Activated CD4-positive, alpha-beta T cell treated with anti-CD3 and anti-CD28 coated beads, Interleukin-2, amount 10 ng/mL, durations not matched to agents 24 days and 14 days (primary cell): ENCODE measurements around the gene CH25H. TPM values are rescaled to one million over a fixed set of nuclear protein-coding genes. Genes with fewer than 3 reads are reported as not detected.
"Not testable (repeated sequence)": the region's sequence is repeated elsewhere in the genome, so short reads cannot be mapped to it uniquely, and the experiment has no call there.

Experiments used
- DNase-seq: peaks from one replicate; pipeline ENCODE4 v3.0.0; 2022
- H3K27ac Mint-ChIP-seq: one replicate; pipeline ENCODE4 v1.8.0; 2022; ENCODE audit warnings: mild to moderate bottlenecking, mixed read lengths
- H3K27me3 Mint-ChIP-seq: one replicate; pipeline ENCODE4 v1.8.0; 2022; ENCODE audit warnings: mixed read lengths
- H3K36me3 Mint-ChIP-seq: one replicate; pipeline ENCODE4 v1.8.0; 2022; ENCODE audit warnings: low read depth, mild to moderate bottlenecking, mixed read lengths
- H3K4me1 Mint-ChIP-seq: one replicate; pipeline ENCODE4 v1.8.0; 2021; ENCODE audit warnings: mixed read lengths
- H3K4me3 Mint-ChIP-seq: one replicate; pipeline ENCODE4 v1.8.0; 2022; ENCODE audit warnings: mild to moderate bottlenecking, moderate library complexity, mixed read lengths
- H3K9me3 Mint-ChIP-seq: one replicate; pipeline ENCODE4 v1.8.0; 2021; ENCODE audit warnings: mixed read lengths
- intact Hi-C: fragments of 100-400 bp; cut with micrococcal nuclease; formaldehyde crosslinking; loops from one replicate; pipeline ENCODE4 v1.15.1; 2023
- total RNA-seq: library from RNA; stranded (reverse); gene quantifications from 2 replicates; pipeline ENCODE4 v1.2.3, GENCODE V29; 2022

Gene CH25H, protein sequence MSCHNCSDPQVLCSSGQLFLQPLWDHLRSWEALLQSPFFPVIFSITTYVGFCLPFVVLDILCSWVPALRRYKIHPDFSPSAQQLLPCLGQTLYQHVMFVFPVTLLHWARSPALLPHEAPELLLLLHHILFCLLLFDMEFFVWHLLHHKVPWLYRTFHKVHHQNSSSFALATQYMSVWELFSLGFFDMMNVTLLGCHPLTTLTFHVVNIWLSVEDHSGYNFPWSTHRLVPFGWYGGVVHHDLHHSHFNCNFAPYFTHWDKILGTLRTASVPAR
- not detected in 2 replicates for total RNA-seq

DNA sequence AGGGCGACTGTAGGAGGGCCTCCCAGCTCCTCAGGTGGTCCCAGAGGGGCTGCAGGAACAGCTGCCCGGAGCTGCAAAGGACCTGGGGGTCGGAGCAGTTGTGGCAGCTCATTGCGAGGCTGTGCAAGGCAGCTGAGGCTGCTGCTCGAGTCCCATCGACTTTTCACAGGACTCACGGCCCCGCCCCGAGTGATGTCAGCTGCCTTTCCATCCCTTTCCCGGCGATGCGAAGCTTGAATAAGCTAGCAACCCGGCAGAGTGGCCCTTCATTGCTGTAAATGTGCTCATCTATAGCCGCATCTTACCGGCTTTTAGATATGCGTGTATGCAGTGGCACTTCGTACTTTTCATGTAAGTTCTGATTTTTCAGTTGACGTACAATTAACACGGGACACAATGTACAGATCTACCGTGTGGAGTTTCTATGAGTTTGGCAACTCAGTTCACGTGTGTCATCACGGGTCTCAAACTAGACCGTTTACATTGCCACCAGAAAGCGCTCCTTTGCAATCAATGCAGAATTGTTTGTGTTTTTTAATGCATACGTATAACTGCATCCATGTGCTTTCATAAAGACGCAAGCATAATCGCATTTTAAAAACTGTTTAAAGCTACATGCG, at the start of gene CH25H:
Gene CH25H (minus strand): TSS at position 137 of the 620 bp plus-strand sequence. CDS start 25 bp downstream, at position 112.
- peaks cover 35% of the 10 kb centered on the region for H3K27me3 Mint-ChIP-seq

DNA sequence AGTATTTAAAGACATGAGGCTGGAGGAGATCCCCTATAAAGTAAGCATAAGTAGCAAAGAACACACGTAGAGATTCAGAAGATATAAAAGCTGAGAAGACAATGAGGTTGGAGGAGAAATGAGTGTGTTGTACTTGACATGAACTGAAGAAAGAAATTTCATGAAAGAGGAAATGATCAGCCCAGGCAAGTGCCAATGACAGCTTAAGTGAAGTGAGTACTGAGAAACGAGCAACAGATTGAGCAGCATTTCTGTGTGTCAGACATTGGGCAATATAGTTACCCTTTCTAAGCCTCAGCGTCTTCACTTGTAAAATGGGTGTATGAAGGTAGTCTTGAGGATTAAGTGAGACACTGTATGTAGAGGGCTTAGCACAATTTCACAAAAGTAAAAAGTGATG, 49.2 kb upstream of the CH25H start:
- Mint-ChIP-seq H3K27ac (no peak overlapping the region), H3K4me1 (peaks cover 7% of the 10 kb centered on the region), H3K36me3 (peaks cover 4% of the 10 kb centered on the region), H3K9me3 (peaks cover 11% of the 10 kb centered on the region), H3K4me3 (no peak overlapping the region), H3K27me3 (peaks cover 28% of the 10 kb centered on the region)
- DNase-seq: no peak
- intact Hi-C loops: no loop called here

More for the DNA sequence above, at the start of gene CH25H:
- peak; percentile 80 for DNase-seq
- H3K4me1 Mint-ChIP-seq: peaks cover 17% of the 10 kb centered on the region
- H3K27ac Mint-ChIP-seq: peak within 1 kb of the TSS; percentile 71
- H3K36me3 Mint-ChIP-seq: no peaks in the 10 kb centered on the region
- intact Hi-C loops: loop anchor here (2.0 kb wide), 2 partner anchors 44 to 122 kb away; no protein-coding TSS in a partner anchor
- peak within 1 kb of the TSS; percentile 87 for H3K4me3 Mint-ChIP-seq
- no peaks in the 10 kb centered on the region for H3K9me3 Mint-ChIP-seq

DNA sequence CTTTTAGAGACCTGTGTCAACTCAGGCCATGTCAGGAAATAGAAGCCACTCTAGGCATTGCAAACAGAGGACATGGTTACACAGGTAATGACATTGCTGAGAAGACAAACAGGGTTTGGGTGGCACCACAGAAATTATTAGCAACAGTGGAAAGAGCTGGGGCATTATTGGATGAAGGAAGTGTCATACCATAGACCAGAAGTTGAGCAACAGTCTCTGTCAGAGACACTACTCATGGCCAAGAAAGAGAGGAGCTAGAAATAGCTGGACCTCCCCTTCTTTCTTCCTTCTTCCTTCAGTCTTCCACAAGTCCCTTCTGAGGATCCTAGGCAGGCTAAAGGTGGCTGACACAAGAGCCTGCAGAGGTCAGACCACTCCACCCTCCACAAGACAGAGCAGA, 48.7 kb upstream of the CH25H start:
- H3K4me1 Mint-ChIP-seq: peaks cover 12% of the 10 kb centered on the region
- peaks cover 4% of the 10 kb centered on the region for H3K36me3 Mint-ChIP-seq
- peaks cover 28% of the 10 kb centered on the region for H3K27me3 Mint-ChIP-seq
- H3K9me3 Mint-ChIP-seq: peaks cover 11% of the 10 kb centered on the region
- intact Hi-C loops: no loop called here
- DNase-seq: no peak
- H3K27ac Mint-ChIP-seq: no peak overlapping the region
- H3K4me3 Mint-ChIP-seq: no peak overlapping the region

DNA sequence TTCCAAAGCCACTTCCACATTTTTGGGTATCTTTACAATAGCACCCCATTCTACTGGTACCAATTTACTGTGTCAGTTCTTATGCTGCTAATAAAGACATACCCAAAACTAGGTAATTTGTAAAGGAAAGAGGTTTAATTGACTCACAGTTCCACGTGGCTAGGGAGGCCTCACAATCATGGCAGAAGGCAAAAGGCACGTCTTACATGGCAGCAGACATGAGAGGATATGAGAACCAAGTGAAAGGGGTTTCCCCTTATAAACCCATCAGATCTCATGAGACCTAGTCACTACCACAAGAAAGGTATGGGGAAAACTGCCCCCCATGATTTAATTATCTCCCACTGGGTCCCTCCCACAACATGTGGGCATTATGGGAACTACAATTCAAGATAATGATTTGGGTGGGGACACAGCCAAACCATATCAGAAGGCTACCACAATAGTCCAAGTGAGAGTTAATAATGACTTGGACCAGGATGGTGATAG, 48.0 kb upstream of the CH25H start:
- H3K27ac Mint-ChIP-seq, intact Hi-C loops, DNase-seq, H3K4me1 Mint-ChIP-seq, H3K4me3 Mint-ChIP-seq, H3K36me3 Mint-ChIP-seq: not testable (repeated sequence)
- Mint-ChIP-seq H3K27me3 (peaks cover 28% of the 10 kb centered on the region), H3K9me3 (peaks cover 11% of the 10 kb centered on the region)

DNA sequence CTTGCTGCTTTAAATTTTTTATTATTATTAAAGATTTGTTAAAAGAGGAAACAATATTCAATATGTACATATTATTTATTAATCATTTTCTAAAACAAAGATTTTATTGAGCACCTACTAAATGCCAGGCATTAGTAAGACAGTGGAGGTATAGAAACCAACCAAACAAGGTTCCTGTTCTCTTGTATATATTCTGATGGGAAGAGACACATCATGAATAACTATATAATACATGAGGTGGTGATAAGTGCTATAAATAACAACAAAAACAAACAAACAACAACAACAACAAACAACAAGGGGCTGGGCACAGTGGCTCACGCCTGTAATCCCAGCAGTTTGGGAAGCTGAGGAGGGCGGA, 45.1 kb upstream of the CH25H start:
- peaks cover 12% of the 10 kb centered on the region for H3K4me1 Mint-ChIP-seq
- H3K4me3 Mint-ChIP-seq: peak overlapping the region; percentile 84
- H3K27ac Mint-ChIP-seq: no peak overlapping the region
- H3K9me3 Mint-ChIP-seq: peaks cover 11% of the 10 kb centered on the region
- intact Hi-C loops: no loop called here
- no peak for DNase-seq
- peaks cover 14% of the 10 kb centered on the region for H3K27me3 Mint-ChIP-seq
- peaks cover 4% of the 10 kb centered on the region for H3K36me3 Mint-ChIP-seq

DNA sequence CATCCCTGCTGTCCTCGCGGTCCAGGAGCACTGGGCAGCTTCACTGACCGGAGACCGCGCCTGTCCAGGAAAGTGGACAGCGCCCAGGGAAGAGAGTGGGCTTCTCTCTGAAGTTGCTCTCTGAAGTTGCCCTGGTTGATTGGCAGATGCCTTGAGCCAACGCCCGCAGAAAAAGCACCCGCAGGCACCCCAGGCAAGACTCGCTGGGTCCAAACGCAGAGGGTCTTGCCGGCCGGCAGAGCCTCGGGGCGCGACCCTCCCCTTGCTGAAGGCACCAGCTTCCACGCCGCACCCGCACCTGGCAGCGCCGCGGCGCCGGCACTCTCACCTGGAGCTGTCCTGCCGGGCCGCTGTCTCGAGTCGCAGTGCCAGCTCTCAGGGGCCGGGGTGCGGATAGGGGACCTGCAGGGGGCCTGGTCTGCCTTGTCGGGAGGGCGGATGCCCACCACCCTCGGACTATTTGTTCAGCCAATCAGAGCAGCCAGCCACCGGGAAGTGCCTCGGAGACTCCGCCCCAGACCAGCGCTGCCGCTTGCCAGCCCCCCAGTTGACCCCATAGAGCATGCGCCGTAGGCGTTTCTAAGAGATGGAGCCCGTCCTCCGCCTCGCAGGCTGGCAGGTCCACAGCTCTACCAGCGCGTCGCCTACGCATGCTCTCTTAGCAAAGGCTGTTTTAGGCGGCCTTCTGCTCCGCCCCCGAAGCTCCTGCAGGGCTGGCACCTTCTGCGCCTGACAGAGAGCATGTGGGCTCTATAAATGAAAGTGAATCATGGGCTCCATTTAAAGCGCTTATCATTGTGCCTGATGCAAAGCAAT, 44.5 kb upstream of the CH25H start, which contains the start of gene LIPA:
Gene LIPA (minus strand): TSS at position 367 of the 816 bp plus-strand sequence. CDS start 4,127 bp downstream, outside the sequence.
- Mint-ChIP-seq H3K4me1 (peaks cover 12% of the 10 kb centered on the region), H3K27ac (peak within 1 kb of the TSS; percentile 51), H3K36me3 (peaks cover 4% of the 10 kb centered on the region), H3K9me3 (peaks cover 11% of the 10 kb centered on the region), H3K27me3 (peaks cover 10% of the 10 kb centered on the region), H3K4me3 (peak within 1 kb of the TSS; percentile 84)
- DNase-seq: peak; percentile 96
- intact Hi-C loops: no loop called here

DNA sequence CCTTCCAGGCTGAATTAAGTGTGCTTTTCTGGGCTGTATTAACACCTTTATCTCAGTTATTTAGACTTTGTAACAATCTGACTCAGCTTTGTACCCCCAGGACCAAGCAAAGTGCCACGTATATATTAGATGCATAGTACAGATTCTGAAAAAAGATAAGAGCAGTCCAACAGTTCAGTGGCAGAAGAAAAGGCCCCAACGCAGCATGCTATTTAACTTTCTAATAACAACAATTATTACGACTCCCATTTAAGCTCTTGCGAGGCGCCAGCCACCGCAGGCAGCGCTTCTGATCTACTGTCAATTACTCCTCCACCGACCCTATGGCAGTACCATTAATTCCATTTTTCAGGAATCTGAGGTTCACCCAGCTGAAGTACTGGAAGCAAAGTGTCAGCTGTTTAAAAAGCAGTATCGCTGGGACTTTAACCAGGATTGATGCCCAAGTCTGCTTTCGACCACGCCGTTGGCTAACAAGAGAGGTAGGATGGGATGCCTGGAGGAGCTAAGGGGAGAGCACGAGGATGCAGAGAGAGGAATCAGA, 43.8 kb upstream of the CH25H start:
- no peak for DNase-seq
- Mint-ChIP-seq H3K27me3 (peaks cover 7% of the 10 kb centered on the region), H3K4me1 (peaks cover 12% of the 10 kb centered on the region), H3K27ac (no peak overlapping the region), H3K4me3 (peak overlapping the region; percentile 84), H3K36me3 (peaks cover 4% of the 10 kb centered on the region), H3K9me3 (peaks cover 11% of the 10 kb centered on the region)
- intact Hi-C loops: no loop called here

DNA sequence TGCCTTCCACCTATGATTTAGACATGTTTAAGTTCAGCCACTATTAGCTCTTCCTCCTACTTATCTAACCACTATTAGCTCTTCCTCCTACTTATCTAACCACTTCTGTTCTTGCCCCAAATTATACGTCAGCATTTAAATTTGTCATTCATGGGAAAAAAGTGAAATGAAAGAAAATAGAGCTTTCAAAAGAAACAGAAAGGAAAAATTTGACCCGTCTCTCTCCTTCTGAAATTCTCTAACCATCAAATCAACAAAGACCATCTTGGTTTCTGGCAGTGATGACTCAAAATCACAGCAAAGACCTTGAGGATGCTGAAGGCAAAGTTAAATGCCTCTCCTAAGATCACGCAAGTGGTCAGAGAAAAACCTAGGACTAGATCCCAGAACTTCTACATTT, 41.9 kb upstream of the CH25H start:
- intact Hi-C loops: no loop called here
- Mint-ChIP-seq H3K27ac (no peak overlapping the region), H3K36me3 (no peaks in the 10 kb centered on the region), H3K4me1 (peaks cover 10% of the 10 kb centered on the region), H3K9me3 (no peaks in the 10 kb centered on the region), H3K27me3 (no peaks in the 10 kb centered on the region), H3K4me3 (no peak overlapping the region)
- no peak for DNase-seq

DNA sequence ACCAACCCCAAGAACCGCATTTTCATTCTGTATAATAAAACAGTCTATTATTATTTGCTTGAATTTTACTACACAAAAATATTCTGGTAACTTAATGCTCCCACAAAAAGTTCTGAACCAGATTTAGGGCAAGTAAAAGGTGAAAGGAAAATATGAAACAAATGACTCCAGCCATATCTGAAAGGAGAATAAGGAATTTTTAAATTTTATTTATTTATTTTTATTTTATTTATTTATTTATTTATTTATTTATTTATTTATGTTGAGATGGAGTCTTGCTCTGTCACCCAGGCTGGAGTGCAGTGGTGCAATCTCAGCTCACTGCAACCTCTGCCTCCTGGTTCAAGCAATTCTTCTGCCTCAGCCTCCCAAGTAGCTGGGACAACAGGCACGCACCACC, 40.5 kb upstream of the CH25H start:
- H3K9me3 Mint-ChIP-seq, intact Hi-C loops, H3K36me3 Mint-ChIP-seq, DNase-seq, H3K27ac Mint-ChIP-seq, H3K27me3 Mint-ChIP-seq, H3K4me3 Mint-ChIP-seq: not testable (repeated sequence)
- H3K4me1 Mint-ChIP-seq: peaks cover 12% of the 10 kb centered on the region

DNA sequence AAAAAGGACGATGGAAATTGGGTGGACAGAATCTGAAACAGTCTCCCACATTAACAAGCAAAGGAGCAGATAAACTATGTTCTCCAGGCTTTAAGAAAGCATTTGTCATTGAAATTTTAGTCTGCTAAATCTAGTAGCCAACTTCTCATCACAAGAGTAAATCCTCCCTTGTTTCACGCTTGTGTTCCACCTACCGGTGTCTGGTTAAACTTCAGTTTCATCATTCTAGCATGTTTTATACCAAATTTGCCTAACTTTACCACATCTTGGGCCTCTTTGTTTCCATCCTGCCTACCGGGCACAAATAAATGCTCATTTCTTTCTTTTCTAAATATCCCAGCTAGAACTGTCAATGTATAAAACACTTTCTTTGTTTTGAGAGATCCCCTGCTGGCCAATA, 38.7 kb upstream of the CH25H start:
- no peak overlapping the region for H3K27ac Mint-ChIP-seq
- intact Hi-C loops: no loop called here
- peaks cover 7% of the 10 kb centered on the region for H3K4me1 Mint-ChIP-seq
- H3K9me3 Mint-ChIP-seq: no peaks in the 10 kb centered on the region
- DNase-seq: no peak
- no peak overlapping the region for H3K4me3 Mint-ChIP-seq
- H3K36me3 Mint-ChIP-seq: peaks cover 2% of the 10 kb centered on the region
- no peaks in the 10 kb centered on the region for H3K27me3 Mint-ChIP-seq

DNA sequence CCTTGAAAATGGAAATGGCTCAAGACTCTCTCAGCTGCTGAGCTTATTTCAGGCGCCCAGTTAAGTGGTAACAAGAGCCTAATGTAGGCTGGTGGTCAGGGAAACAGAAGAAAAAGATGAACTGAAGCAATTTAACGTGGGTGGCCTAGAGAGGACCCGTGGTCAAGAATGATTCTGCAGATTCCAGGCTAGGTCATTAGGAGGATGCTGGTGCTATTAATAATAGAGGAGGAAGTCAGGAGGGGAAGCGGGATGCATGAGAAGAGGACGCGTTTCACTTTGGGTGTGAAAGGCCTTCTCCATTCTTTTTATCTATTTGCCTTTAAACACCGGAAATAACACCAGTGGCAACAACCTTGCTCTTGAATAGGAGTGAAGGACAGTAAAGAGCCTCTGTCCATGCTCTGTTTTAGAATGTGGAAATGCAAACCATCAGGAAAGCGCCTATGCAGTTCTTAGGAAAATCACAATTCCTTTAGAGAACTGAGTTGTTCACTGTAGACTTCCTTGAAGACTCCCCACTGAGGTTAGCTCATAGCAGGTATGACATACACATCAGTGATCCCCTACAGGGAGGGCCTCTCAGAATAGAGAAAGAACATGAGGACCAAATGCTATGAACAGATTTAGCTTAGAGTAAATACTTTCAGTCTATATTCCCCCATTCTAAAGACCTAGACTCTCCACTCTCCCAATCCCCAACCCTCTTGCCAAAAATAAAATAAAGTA, 35.9 kb upstream of the CH25H start:
- H3K27me3 Mint-ChIP-seq: no peaks in the 10 kb centered on the region
- peaks cover 4% of the 10 kb centered on the region for H3K4me1 Mint-ChIP-seq
- no peak overlapping the region for H3K27ac Mint-ChIP-seq
- H3K4me3 Mint-ChIP-seq: no peak overlapping the region
- intact Hi-C loops: no loop called here
- H3K36me3 Mint-ChIP-seq: peaks cover 3% of the 10 kb centered on the region
- no peaks in the 10 kb centered on the region for H3K9me3 Mint-ChIP-seq
- no peak for DNase-seq

DNA sequence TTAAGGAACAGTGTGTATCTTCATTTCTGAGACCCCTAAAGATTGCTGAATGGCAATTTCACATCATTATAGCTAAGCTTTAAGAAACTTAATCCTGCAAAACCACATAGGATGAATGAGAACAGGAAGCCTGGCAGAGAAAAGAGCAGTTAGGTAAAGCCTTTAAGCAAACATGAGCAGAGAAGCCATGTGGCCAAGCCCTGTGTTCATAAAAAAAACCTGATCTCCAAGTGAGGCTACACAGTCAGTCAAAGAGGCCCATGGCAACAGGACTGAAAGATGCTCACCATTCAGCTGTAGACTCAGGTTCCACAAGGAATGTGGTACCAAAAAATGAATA, 35.2 kb upstream of the CH25H start:
- Mint-ChIP-seq H3K4me1 (peaks cover 4% of the 10 kb centered on the region), H3K27me3 (no peaks in the 10 kb centered on the region), H3K36me3 (peaks cover 3% of the 10 kb centered on the region), H3K9me3 (no peaks in the 10 kb centered on the region), H3K27ac (no peak overlapping the region), H3K4me3 (no peak overlapping the region)
- no peak for DNase-seq
- intact Hi-C loops: no loop called here
